Stimulated activated naive CD8-positive, alpha-beta T cell treated with anti-CD3 and anti-CD28 coated beads, Interleukin-15, Interleukin-2, amounts not matched to agents 100 U/mL and 50 U/mL, for 24 hours (primary cell): ENCODE results near the gene SKAP2.

Experiments
- ATAC-seq: fragments of 150-1000 bp; cut with Tn5 transposase; one replicate; pipeline ENCODE4 v1.10.0; 2021
- DNase-seq: peaks from one replicate; pipeline ENCODE4 v3.0.0; 2021

Gene SKAP2

DNA sequence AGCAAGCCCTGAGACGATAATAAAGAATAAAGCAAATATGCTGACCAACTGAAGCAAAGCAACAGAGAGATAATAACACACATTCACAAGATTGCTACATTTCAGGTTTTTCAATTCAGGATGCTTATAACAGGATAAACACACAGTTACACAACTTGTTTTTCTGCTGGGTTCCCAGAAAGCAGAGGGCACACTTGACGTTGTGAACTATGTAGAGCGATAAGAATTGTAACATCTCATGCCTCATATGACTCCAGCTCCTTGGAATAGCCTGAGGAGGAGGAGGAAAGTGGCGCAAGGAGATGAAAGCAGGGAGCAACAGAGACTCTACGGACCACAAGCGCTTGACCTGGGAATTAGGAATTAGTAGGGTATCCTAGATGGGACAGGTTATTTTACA is 201.7 kb downstream of the SKAP2 start:
- DNase-seq (no peak), ATAC-seq (no peak)

DNA sequence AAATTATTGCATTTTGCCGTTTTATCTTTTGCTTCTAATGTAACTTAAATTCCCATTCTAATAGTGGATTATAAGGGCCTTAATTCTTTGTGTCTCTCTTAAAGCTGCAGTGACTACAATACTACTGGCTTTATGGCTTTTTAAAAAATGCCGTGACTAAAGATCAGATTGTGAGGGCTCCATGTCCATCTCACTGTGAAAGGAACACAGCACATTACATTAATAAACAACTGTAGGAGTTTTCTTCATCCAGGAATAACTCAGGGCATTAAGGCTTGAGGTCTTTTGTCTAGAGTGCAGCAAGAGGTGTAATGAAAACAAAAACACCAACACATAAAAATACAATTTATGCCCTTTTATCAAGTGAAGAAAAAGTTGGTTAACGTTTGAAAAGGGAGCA is 205.3 kb downstream of the SKAP2 start:
- no peak for ATAC-seq
- DNase-seq: no peak

DNA sequence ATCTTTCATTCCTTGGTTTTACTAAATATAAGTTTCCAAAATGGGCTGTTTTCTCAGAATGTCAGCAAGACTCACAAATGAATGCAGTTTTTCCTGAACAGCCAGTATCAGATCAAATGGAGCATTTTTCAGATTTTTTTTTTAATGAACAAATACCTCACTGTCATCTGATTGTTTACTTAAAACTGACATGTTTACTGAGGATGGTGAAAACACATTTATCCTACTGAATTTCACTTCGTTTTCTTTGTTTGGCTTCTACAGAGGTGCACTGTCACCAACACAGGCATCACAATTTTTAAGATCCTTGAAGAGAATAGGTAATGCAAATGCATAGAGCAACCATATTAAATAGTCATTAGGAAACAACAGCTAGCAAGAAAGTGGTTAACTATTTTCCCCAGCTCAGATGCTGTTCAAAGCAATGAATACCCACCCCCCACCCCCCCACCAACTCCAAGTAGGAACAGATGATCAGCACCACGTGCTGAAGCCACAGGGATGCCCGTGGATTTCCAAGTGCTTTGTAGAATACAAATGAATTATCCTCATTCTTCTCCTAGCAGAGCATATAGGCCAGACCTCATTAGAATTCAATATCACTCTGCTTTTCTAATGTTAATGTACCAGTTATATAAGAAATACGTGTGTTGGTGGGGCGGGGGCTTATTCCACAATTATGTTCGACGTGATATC is 205.9 kb downstream of the SKAP2 start:
- no peak for DNase-seq

DNA sequence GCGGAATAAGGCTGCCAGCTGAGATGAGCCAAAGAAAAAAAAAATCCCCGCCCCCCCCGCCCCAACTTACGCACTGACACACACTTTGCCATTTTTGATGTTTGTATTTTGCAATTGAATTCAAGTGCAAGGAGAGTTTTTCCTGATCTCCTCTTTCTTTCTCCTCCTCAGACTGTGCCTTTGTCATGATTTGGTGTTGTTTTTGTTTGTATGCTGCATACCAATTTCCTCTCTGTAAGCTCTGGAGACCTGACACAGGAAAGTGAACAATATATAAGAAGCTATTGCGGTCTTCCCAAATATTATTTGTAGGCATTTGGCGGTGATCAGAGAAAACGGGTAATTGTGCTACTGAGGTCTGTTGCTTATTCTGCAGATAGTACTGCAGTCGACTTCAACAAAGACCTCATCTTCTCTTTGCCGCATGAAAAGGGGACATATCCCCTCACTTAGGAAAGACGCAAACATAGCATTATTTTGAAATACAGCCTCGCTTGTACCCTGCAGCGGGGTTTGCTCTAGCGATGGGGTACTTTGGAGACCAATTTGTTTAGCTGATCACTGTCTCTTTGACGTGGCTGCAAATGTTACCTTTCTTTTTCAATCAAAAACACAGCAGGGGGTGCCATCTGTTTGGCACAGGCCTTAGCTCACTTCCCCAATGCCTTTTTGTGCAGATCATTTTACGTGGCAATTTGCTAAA is 206.6 kb downstream of the SKAP2 start:
- ATAC-seq (no peak), DNase-seq (no peak)

More for the DNA sequence above, 205.9 kb downstream of the SKAP2 start:
- ATAC-seq: no peak

DNA sequence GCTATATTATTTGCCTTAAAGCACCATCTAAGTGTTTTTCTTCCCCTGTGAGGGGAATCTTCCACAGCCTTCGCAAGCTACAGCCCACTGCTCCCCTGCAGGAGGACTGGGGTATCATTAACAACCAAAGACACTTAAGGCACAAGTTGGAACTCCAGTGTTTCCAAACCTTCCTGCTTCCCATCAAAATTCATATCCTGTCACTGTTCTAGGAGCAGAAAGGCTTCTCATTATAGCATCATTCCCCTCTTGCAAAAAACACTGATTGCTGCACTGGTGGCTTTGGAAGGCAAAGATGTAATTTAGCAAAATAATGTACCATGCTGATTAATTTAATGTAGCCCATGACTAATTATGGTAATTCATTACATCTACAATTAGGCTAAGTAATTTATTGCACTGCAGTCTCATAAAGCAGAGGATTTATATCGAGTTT is 207.2 kb downstream of the SKAP2 start:
- ATAC-seq (no peak), DNase-seq (no peak)

DNA sequence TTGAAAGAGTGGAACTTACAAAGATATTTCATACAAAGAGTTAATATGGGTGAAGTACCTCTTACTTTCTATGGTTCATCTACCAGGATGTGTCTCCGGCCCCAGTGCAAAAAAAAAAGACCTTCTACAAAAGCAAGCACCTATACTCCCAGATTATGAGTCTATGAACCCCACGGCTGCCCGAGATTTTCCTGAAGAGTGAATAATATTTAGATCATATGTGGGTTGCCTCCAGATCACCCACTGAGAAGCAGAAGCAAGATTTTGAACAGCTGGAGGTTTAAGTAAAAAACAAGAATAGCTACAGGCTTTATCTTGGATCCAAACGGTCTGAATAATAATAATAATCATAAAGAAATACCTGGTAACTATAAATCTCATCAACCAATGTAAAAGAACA is 207.7 kb downstream of the SKAP2 start:
- no peak for DNase-seq
- ATAC-seq: no peak

DNA sequence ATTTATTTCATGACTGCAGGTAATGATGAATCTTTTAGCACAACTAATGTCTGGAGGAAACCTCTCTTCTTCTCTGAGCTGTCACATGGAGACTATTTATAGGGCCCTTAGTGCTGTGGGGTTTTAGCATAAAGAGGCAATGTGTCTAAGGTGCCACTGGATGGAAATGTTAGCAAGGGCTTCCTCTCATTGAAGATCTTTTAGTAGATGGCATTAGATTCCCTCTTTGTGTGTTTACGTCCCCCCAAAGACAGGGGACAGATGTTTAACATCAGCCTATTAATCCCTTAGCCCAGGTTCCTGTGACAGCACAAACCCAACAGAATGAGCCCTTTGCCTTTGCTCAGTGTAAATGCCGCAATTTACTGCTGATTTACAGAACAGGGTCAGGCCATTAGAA is 208.6 kb downstream of the SKAP2 start:
- ATAC-seq (no peak), DNase-seq (no peak)

DNA sequence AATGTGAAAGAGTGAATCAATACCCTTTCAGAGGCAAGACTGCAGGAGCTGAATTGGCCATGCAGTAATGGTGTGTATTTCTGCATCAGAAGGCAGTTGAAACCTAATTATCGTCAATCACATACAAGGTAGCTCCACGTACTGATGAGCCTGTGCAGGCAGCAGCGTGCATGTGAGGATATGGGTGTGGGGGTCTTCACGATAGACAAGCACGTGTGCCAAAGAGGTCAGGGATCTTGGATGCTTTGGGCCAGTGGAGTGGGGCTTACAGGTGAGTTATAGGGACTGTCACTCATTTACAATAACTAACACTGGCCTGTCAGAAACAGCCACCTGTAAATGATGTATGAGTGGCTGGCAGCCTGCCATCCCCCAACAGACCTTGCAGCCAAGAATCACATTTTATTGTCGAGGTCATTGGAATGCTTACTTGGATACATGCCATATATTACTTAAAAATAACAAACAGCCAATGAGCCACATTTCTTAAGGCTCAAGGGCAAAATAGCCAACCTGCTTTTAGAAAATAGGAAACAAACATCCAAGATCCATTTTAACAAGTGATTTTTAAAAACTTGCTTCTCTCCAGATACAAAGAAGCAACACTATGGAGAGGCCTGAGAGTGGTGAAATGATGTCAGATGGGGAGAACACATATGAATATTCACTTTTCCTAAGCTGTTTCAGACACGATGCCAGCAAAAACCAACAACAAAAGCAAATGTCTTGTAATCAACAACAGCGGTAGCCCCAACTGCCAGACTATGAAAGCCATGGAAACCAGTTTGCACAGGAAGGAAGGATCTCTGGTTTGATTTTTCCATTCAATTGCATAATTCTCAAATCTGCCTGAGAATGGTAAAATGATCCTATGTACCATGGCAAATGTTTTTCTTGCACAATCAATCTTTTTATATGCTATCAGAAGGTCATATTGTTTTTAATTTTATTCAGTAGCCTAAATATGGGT is 210.7 kb downstream of the SKAP2 start:
- ATAC-seq (no peak), DNase-seq (no peak)

DNA sequence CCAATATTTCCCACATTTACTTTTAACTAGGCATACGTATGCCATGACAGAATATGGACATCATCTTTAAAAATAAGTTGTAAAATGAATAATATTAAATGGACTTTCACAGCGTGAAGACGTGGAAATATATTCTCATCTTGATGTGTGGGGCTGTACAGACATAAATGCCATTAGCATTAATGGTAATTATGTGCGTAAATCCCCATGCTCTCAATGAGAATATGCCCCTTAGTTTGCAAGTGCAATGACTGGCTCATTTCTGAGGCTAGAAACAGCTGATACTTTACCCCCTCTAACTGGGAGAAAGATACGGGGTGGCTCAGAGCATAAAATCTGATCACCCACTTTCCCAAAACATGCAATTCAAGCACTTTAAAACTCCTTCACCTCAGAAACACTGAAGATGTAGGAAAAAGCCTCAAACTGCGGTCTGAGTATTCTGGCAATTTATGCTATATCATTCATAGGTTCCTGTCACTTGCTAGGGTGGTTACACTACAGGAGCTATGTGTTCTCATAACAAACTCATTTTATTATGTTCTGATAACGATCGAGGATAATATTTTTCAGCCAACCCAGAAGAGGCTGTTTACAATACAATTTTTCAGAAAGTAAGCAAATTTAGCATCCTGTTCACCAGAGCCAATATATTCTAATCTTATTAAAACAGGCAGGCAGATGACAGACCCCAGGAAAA is 211.8 kb downstream of the SKAP2 start:
- no peak for ATAC-seq

DNA sequence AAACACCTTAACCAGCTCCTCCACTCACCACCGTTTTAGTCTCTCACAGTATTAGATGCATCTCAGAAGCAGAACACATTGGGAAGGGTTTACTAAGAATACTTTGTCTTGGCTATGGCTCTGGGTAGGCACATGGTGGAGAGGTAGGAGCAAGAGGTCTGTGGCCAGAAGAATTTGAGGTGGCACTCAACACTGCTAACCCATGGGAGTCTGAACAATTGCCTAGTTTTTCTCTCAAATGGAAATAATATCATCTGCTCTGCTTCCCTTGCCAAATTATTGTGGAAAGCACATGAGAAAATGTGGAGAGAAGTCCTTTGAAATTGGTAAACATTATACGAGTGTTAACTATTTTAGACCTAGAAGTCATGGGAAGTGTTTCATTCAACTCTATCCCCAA is 214.3 kb downstream of the SKAP2 start:
- ATAC-seq (no peak), DNase-seq (no peak)

More for the DNA sequence above, 211.8 kb downstream of the SKAP2 start:
- no peak for DNase-seq

DNA sequence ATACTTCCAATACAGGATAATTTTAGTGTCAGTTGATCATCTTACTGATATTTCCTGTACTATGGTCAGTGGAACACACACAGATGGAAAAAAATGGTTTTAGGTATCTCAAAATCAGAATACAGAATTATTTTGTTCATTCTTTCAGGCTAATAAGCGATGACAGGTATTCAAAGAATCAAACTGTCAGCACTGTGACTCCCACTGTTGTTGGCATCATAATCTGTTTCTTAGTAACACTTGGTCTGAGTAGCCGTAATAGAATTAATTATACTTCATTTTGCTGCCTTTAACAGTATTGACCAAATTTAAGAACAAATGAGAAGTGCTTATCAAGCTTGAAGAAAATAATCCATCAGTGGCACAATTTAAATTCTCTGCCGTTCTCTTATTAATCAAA is 215.0 kb downstream of the SKAP2 start:
- ATAC-seq (no peak), DNase-seq (no peak)

DNA sequence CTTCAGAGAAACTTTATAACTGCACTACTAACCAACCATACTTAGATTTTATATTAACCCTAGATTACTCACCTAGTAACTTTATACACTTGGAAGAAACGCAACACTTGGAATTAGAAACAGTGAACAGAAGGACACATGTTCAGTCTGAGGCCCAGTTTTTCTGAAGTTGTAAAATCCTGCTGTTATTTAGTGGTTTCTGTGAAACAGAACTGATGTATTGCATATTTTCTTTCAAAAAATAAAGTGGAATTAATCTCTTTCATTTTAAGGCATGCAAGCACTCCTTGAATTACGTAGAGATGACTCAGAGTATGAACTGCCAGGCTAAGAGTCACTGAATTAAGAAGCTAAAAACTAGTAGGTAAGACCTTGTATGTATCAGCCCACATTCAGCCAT is 215.8 kb downstream of the SKAP2 start:
- no peak for ATAC-seq
- no peak for DNase-seq

DNA sequence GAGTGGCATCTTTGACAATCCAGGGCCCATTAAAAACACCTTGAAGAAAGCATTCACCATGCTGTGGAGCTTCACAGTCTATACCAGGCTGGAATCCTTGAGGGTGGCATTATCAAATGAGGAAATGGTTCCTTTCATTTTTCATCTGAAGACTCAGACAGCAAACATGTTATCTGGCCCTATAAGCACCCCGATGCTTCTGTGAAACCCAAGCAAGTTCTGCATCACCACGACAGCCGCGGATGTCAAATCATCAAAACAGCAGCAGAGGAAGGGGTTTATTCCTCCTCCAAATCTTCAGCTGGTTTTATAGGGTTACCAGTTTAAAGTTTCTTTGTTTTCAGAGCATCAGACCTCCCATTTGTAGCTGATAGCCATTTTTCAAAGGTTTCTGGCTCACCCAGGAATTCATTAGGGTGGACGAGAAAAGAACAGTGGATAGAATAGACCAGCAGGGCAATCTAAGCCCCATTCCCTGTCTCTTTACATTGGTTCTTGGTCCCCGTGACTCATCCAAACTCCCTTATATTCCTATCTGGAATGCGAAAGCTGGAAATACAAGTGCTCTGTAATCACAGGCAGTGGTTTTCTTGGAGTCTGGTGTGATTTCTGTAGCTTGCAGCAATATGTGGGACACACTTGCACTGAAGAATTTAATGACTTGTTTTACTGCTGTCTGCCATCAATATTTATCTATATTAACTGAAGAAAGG is 217.9 kb downstream of the SKAP2 start:
- no peak for ATAC-seq
- DNase-seq: no peak

DNA sequence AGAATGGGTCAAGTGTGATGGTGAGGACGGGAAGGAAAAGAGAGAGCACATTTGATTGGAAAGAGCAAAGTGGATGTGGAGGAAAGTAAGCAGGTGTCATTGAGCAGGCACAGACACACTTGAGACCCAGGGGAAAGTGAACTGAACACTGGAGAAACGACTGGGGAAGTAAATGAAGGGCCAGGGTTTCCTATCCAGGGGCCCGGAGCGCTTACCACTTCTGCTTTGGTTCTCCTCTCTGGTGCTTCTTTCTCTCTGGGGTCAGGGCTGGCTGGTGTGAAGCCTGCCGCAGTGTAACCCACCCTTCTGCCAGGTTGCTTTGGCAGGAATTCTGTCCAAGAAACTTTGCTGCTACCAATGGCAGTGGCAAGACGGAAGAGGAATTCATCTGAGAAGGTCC is 219.3 kb downstream of the SKAP2 start:
- ATAC-seq (no peak), DNase-seq (no peak)

DNA sequence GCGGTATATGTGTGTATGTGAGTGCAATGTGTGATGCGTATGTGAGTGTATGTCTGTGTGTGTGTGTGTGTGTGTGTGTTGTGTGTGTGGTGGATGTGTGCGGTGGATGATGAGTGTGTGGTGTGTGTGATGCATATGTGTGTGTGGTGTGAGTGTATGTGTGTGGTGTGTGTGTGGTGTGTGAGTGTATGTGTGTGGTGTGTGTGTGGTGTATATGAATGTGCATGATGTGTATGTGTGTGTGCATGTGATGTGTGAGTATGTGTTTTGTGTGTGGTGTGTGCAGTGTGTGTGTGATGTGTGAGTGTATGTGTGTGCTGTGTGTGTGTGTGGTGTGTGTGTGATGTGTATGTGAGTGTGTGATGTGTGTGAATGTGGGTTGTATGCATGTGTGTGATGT is 222.0 kb downstream of the SKAP2 start:
- ATAC-seq: no peak
- DNase-seq: no peak

DNA sequence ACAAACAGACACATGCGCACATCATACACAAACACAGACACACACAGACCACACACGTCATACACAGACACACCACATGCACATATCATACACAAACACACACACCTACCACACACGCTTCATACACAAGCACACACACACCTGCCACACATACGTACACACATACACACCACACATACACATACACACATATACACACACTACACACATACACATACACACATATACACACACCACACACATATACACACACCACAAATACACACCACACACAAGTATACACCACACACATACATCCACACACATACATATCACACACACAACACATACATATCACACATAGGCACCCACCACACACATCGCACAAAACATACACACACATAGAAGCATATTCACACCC is 224.7 kb downstream of the SKAP2 start:
- no peak for ATAC-seq
- no peak for DNase-seq

DNA sequence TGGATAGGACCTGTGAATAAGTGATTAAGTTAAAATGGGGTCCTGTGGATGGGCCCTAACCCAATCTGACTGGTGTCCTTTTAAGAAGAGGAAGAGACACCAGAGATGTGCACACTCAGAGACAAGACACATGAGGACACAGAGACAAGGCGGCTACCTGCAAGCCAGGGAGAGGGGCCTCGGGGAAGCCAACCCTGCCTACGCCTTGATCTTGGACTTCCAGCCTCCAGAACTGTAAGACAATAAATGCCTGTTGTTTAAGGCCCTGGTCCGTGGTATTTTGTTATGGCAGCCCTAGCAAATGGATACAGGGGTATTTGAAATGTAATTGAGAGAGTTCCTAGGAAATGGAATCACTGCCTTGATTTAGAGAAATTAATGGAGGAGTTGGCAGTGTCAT is 225.3 kb downstream of the SKAP2 start:
- ATAC-seq: no peak
- no peak for DNase-seq

DNA sequence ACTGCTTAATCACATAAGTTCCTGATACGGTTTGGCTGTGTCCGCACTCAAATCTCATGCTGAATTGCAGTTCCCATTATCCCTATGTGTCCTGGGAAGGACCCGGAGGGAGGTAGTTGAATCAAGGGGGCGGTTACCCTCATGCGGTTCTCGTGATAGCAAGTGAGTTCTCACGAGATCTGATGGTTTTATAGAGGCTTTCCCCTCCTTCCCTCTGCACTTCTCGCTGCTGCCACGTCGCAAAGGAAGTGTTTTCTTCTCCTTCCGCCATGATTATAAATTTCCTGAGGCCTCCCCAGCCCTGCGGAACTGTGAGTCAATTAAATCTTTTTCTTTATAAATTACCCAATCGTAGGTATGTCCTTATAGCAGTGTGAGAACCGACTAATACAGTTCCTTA is 226.2 kb downstream of the SKAP2 start:
- no peak for DNase-seq
- ATAC-seq: no peak

DNA sequence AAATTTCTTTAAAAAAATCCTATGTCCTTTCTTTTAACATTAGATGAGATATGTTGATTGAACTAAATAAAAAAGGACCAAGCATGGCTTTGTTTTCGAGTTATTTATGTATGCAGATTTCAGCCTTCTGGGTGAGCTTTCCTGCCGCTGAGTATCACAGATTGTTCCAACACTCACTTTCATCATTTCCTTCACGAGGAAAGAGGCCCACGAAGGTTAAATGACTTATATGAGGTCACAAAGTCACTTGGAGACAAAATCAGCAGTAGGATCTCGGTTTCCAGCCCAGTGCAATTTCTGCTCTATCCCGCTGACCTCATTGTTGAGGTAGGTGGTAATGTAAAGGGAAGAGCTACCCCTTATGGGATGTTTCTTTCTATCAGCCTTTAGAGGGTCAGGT is 226.8 kb downstream of the SKAP2 start:
- ATAC-seq: no peak

DNA sequence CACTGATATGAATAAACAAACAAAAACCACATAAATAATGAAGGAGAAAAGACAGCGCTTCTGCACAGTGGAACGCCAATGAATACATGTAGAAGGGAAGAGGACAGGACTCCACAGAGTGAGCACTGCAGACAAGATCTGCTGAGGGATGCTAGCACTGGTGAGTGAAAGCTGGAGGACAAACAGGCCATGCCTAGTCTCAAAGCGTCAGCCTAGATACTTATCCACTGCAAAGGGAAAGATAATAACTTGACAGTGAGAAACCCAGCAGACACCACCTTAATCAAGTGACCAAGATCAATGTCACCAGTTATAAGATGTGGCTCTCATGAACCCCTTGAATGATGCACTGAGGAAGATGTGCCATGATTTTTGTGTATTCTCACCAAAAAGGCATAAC is 227.6 kb downstream of the SKAP2 start:
- ATAC-seq: no peak

More for the DNA sequence above, 226.8 kb downstream of the SKAP2 start:
- no peak for DNase-seq

DNA sequence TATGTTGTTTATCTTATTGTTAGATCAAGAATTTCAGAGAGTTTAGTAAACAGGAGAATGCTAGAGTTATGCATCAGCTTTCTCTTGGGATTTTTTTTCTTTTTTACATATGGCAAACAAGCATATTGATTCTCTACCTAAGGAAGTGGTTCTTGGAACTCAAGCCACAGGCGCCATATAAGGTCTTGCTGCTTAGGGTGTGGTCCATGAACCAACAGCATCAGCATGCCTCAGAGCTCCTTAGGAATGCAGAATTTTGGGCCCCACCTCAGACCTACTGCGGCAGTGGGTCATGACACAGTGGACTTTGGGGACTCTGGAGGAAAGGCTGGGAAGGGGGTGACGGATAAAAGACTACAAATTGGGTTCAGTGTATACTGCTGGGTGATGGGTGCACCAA is 230.8 kb downstream of the SKAP2 start:
- no peak for ATAC-seq
- no peak for DNase-seq

More for the DNA sequence above, 227.6 kb downstream of the SKAP2 start:
- DNase-seq: no peak

DNA sequence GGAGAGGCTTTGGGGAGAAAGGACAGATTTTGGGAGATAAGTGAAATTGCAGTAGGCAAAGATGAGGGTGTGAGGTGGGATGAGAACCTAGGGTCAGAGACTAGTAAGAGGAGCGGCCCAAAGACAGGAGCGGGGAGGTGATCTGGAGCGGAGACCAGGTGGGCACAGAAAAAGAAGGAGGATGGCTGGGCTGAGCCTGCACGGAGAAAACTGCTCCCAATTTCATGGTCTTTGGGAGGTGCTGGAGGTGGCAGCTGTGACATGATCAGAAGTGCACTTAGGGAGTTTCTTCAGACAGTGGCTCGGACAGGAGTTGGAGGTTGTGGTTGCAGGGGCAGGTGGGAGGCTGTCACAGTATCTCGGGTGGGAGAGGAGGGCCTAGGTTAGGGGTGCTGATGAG is 232.8 kb downstream of the SKAP2 start:
- ATAC-seq (no peak), DNase-seq (no peak)
